Left ventricle myocardium inferior (tissue), 1 donor: ENCODE measurements around the gene NAMPT. TPM values are rescaled to one million over a fixed set of nuclear protein-coding genes. Genes with fewer than 3 reads are reported as not detected.
A peak's percentile ranks its signal among the peaks of the same experiment; 100 is the strongest.

Source experiments
- DNase-seq: peaks from one replicate; pipeline ENCODE4 v3.0.0-alpha.2; 2020
- H3K27ac ChIP-seq: fragments of 200-600 bp; replicated peaks from 2 replicates; pipeline ENCODE4 v1.8.0; 2021
- H3K27me3 ChIP-seq: fragments of 200-600 bp; 2 replicates; pipeline ENCODE4 v1.8.0; 2021; ENCODE audit warnings: low read depth
- H3K36me3 ChIP-seq: fragments of 200-600 bp; 2 replicates; pipeline ENCODE4 v1.8.0; 2021
- H3K4me1 ChIP-seq: fragments of 200-600 bp; 2 replicates; pipeline ENCODE4 v1.8.0; 2021
- H3K4me3 ChIP-seq: fragments of 200-600 bp; 2 replicates; pipeline ENCODE4 v1.8.0; 2021; ENCODE audit warnings: mild to moderate bottlenecking, moderate library complexity
- H3K9me3 ChIP-seq: fragments of 200-600 bp; replicated peaks from 2 replicates; pipeline ENCODE4 v1.8.0; 2021
- CTCF ChIP-seq: fragments of 200-600 bp; IDR thresholded peaks from 2 replicates; pipeline ENCODE4 v1.8.0; 2021; ENCODE audit warnings: antibody characterized with exemption, mild to moderate bottlenecking, borderline replicate concordance
- intact Hi-C: fragments of 100-400 bp; cut with micrococcal nuclease; formaldehyde crosslinking; loops from one replicate; pipeline ENCODE4 v1.11.0; 2022
- total RNA-seq: library from RNA; stranded (reverse); fragmentation: NEBNext Ultra II Directional; extraction: Animal tissue kit (Norgen Biotek cat#: 25700); gene quantifications from one replicate; pipeline ENCODE4 v1.2.1, GENCODE V29; 2021
- donor health status: DM: no; HTN: yes; CAD: no; lungs with severe emphysema.

Gene NAMPT
- total RNA-seq, 1 donor from 2014 or later, result 123 TPM

DNA sequence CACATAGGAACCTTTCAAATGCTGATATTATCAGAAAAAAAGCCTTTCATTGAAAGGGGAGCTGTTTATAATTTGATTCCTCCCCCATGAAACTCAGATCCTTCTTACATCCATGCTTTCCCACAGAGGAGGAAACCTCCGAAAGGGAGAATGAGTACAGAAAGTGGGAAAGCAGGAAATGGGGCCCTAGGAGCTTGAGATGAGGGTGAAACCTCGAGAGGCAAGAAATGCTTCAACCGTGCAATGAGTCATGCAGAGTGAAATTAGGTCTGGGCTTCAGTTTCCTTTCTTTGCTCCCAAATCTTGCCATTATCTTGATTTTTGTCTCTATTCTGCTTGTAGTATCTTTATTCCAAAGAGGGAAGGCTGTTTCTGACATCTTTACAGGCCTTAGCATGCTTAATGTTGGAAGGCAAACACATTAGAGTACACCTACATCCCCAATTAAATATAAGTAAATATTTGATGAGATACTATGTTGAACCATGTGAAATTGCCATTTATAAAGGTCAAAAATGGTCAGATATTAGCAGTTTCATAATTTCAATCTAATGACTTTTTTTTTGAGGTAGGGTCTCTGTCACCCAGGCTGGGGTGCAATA, 79.1 kb downstream of the NAMPT start:
- no peaks in the 10 kb centered on the region for H3K27me3 ChIP-seq
- H3K27ac ChIP-seq, result no peak overlapping the region
- no peaks in the 10 kb centered on the region for H3K36me3 ChIP-seq
- H3K4me3 ChIP-seq, result no peak overlapping the region
- H3K9me3 ChIP-seq, result peaks cover 9% of the 10 kb centered on the region
- no peak for DNase-seq
- TF ChIP-seq CTCF, result no peak
- intact Hi-C loops, result no loop called here
- peaks cover 16% of the 10 kb centered on the region for H3K4me1 ChIP-seq

GRCh38 chr7:106203473-106203872, 81.3 kb downstream of the NAMPT start:
- no peak for DNase-seq
- Histone ChIP-seq H3K4me1 (peaks cover 33% of the 10 kb centered on the region), H3K27ac (no peak overlapping the region), H3K27me3 (no peaks in the 10 kb centered on the region), H3K4me3 (no peak overlapping the region), H3K36me3 (no peaks in the 10 kb centered on the region), H3K9me3 (peaks cover under 1% of the 10 kb centered on the region)
- intact Hi-C loops, result no loop called here
- no peak for TF ChIP-seq CTCF

DNA sequence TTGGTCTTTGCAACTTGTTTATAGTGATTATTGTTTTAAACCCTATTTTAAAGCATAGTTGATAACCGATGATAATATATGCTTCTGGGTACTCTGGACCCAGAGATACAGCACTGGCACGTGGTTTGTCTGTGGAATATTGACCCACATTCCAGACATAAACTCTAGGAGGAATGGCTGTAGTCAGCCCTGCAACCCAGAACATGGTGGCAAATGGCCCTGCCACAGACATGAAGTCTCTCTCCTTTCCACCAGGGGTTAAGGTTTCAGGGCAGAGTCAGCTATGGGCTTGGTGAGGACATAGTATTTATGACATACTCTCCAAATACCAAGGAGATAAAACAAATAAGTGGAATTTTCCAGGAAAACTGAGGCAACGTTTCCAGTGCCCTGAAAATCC, 83.6 kb downstream of the NAMPT start:
- DNase-seq, result no peak
- H3K9me3 ChIP-seq, result no peaks in the 10 kb centered on the region
- H3K4me3 ChIP-seq, result no peak overlapping the region
- no peak for TF ChIP-seq CTCF
- intact Hi-C loops, result no loop called here
- H3K27ac ChIP-seq, result no peak overlapping the region
- H3K36me3 ChIP-seq, result no peaks in the 10 kb centered on the region
- H3K27me3 ChIP-seq, result no peaks in the 10 kb centered on the region
- H3K4me1 ChIP-seq, result peaks cover 23% of the 10 kb centered on the region

DNA sequence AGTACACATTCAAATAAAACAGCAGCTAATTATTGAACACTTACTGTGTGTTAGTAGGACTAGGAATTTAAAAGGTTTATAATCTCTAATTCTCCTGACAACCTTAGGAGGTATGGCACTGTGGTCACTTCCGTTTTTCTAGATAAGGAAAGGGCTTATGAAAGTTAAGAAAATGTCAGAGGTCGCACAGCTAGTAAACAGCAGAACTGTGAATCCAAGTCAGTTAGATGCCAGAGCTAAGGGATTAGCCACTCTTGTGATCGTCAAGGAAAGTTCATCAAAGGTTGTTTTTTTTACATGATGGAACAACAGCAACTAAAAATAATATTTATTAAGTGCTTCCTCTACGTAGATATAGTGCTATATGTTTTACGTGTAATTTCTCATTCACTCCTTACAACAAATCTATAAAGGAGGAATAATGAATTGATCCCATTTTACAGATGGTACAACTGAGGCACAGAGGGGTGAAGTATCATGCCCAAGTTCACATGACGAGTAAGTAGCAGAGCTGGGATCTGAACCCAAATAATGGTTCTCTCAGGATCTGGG, 84.9 kb downstream of the NAMPT start:
- peak overlapping the region; percentile 56 for H3K27ac ChIP-seq
- peaks cover 20% of the 10 kb centered on the region for H3K4me1 ChIP-seq
- H3K27me3 ChIP-seq, result no peaks in the 10 kb centered on the region
- no peaks in the 10 kb centered on the region for H3K9me3 ChIP-seq
- intact Hi-C loops, result no loop called here
- no peak for DNase-seq
- H3K36me3 ChIP-seq, result no peaks in the 10 kb centered on the region
- TF ChIP-seq CTCF, result no peak
- H3K4me3 ChIP-seq, result no peak overlapping the region

DNA sequence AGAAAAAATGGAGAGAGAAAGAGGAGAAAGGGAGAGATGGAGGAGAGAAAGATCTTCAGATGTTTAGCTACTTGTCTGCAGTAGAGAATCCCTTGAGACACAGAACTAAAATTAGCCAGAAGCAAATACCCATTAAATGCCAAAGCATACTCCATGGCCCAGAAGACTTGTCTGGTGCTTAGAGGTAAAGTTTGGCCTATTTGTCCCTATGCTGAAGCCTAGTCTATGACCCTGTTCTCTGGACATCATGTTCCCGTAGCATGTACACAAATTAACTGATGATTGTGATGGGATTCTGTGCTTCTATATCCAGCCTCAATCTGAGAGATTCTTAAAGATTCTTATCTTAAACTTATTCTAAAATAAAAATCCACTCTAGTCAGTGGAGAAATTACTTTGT, 85.8 kb downstream of the NAMPT start:
- TF ChIP-seq CTCF, result no peak
- Histone ChIP-seq H3K27ac (peak overlapping the region; percentile 56), H3K4me3 (no peak overlapping the region), H3K9me3 (no peaks in the 10 kb centered on the region), H3K4me1 (peaks cover 20% of the 10 kb centered on the region), H3K36me3 (no peaks in the 10 kb centered on the region), H3K27me3 (no peaks in the 10 kb centered on the region)
- DNase-seq, result no peak
- intact Hi-C loops, result no loop called here

Other genes starting within 250 kb of the NAMPT start
- gene SYPL1, start 172.7 kb downstream of the NAMPT start, total RNA-seq, result 83.6 TPM